ENCODE results near the gene TNK1. TPM values are rescaled to one million over a fixed set of nuclear protein-coding genes. Genes with fewer than 3 reads are reported as not detected.

The TNK1 gene
- total RNA-seq, 1 donor from 2014 or later: 1.8 TPM

DNA sequence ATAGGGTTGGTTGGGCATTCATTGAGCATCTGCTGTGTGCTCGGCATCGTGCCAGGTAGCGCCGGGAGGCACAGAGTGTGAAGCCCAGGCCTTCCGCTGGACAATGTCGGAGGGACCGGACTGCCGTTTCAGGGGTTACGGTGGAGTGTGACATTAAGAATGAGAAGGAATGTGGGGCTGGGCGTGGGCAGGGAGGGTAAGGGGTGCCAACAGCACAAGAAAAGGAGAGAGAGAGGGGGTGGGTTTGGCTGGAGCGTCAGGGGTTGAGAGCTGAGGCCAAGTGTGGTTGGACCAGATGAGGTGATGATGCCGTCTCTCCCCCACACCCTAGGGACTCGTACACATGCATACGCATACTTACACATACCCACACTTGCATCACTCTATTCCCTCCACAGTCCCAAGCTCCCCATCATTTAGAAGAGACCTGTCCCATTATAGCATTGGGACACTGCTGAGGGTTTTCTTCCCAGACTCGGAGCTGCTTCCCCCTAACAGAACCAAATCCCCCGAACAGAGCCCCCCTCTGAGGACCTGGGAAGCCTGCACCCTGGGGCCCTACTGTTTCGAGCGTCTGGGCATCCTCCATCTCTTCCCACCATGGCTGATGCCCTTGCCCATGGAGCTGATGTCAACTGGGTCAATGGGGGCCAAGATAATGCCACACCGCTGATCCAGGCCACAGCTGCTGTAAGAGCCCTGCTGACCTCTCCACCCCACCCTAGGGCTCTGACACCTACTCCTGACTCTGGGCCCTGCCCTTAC, 32.2 kb upstream of the TNK1 start:
- no peak overlapping the region for H3K4me2 ChIP-seq
- H4K20me1 ChIP-seq (ENCODE audit: low read depth): peaks cover 7% of the 10 kb centered on the region
- no peaks in the 10 kb centered on the region for H3K79me2 ChIP-seq (ENCODE audit: low read depth)
- H3K4me3 ChIP-seq: no peak overlapping the region
- H3F3A ChIP-seq (ENCODE audit: low read depth): peaks cover 46% of the 10 kb centered on the region
- no peak overlapping the region for H2AFZ ChIP-seq (replicated peaks)
- H3K4me1 ChIP-seq: peaks cover 9% of the 10 kb centered on the region
- TF ChIP-seq, protein P1, sequence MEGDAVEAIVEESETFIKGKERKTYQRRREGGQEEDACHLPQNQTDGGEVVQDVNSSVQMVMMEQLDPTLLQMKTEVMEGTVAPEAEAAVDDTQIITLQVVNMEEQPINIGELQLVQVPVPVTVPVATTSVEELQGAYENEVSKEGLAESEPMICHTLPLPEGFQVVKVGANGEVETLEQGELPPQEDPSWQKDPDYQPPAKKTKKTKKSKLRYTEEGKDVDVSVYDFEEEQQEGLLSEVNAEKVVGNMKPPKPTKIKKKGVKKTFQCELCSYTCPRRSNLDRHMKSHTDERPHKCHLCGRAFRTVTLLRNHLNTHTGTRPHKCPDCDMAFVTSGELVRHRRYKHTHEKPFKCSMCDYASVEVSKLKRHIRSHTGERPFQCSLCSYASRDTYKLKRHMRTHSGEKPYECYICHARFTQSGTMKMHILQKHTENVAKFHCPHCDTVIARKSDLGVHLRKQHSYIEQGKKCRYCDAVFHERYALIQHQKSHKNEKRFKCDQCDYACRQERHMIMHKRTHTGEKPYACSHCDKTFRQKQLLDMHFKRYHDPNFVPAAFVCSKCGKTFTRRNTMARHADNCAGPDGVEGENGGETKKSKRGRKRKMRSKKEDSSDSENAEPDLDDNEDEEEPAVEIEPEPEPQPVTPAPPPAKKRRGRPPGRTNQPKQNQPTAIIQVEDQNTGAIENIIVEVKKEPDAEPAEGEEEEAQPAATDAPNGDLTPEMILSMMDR (IDR thresholded peaks at IDR 0.05): no peak
- TF ChIP-seq EZH2 (IDR thresholded peaks at IDR 0.05): no peak
- no peak for TF ChIP-seq EZH2phosphoT487 (IDR thresholded peaks at IDR 0.05)
- Mint-ChIP-seq H3K36me3 (no peaks in the 10 kb centered on the region), H3K27ac (no peak overlapping the region), H3K4me1 (peaks cover 35% of the 10 kb centered on the region), H3K9me3 (no peaks in the 10 kb centered on the region), H3K27me3 (ENCODE audit: insufficient read depth, low read depth) (peaks cover 9% of the 10 kb centered on the region), H3K4me3 (peak overlapping the region; percentile 91)
- DNase-seq (ENCODE audit: low spot score): no peak
- no peaks in the 10 kb centered on the region for H3K9me3 ChIP-seq (ENCODE audit: low read depth)
- H3K27ac ChIP-seq: no peak overlapping the region
- no peak overlapping the region for H3K9ac ChIP-seq
- H3K27me3 ChIP-seq: peaks cover 8% of the 10 kb centered on the region
- H3K36me3 ChIP-seq: no peaks in the 10 kb centered on the region

DNA sequence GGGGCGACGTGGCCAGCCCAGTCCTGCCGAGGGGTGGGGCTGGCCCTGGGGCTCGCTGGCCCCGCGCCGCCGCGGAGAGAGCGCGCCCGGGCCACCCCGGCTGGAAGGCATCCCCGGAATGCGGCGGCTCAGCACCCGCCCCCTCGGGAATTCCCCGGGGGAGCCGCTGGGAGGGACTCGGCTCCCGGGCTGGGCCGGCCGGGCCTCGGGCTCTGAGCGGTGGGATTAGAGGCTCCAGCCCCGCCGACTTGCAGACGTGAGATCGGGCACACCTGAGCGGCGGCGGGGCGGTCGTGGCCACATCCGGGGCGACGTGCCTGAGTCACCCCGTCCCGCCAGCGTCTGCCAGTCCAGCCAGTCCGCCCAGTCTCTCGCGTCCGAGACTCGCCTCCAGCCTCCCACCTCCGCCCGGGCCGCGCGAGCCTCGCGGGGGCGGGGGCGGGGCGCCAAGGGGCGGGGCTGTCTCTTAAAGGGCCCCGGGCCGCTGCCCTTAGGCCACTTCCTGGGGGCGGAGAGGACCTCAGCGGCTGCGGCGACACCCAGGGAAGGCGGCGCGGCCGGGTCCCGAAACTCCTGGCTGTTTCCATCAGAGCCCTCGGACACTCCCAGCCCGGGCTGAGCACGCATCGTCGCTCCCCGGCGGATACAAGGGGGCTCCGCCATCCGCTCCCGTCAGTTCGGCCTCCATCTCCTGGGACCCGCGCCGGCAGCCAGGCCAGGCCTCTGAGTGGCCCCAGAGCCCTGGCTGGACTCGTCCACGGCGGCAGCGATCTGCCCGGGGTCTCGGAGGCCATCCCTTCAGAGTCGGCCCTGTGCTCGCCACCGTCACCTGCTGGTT, 29.0 kb upstream of the TNK1 start, which contains the start of gene KCTD11:
Gene KCTD11, plus strand, starts transcription at position 498 of the 838 bp plus-strand sequence.
- Histone ChIP-seq H3K79me2 (ENCODE audit: low read depth) (no peaks in the 10 kb centered on the region), H3K4me1 (peaks cover 9% of the 10 kb centered on the region)

DNA sequence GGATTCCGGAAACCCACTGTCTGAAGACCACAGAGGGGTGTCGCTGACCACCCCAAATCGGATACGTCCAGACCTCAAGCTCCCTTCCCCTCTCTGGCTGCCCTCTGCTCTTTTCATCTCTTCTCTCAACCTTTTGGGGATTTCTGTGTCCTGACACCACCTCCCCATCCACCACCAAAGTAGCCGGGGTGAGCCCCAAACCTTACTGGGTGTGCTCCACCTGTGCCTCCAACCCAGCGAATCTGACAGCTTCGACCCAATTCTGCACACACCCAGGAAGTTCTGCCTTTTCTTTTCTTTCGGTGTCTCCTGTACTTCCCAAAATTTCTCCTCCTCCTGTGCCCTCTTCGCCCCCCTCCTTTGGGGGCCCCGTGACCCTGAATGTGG, 28.4 kb upstream of the TNK1 start:
- Mint-ChIP-seq H3K4me1 (peaks cover 55% of the 10 kb centered on the region), H3K36me3 (no peaks in the 10 kb centered on the region), H3K4me3 (peak overlapping the region; percentile 91), H3K27ac (peak overlapping the region; percentile 92), H3K27me3 (ENCODE audit: insufficient read depth, low read depth) (peaks cover 10% of the 10 kb centered on the region), H3K9me3 (no peaks in the 10 kb centered on the region)
- Histone ChIP-seq H3K4me2 (peak overlapping the region; percentile 88), H3F3A (ENCODE audit: low read depth) (peaks cover 45% of the 10 kb centered on the region), H3K9me3 (ENCODE audit: low read depth) (no peaks in the 10 kb centered on the region), H2AFZ (replicated peaks) (no peak overlapping the region), H3K4me3 (peak overlapping the region; percentile 79), H3K36me3 (no peaks in the 10 kb centered on the region), H3K27ac (no peak overlapping the region), H3K79me2 (ENCODE audit: low read depth) (no peaks in the 10 kb centered on the region), H3K27me3 (peaks cover 8% of the 10 kb centered on the region), H4K20me1 (ENCODE audit: low read depth) (peaks cover 7% of the 10 kb centered on the region), H3K9ac (peak overlapping the region; percentile 67), H3K4me1 (peaks cover 9% of the 10 kb centered on the region)
- TF ChIP-seq EZH2phosphoT487 (IDR thresholded peaks at IDR 0.05) (no peak), EZH2 (IDR thresholded peaks at IDR 0.05) (no peak)
- TF ChIP-seq, protein P1 (IDR thresholded peaks at IDR 0.05): no peak
- DNase-seq (ENCODE audit: low spot score): no peak

More for the DNA sequence above, 29.0 kb upstream of the TNK1 start, which contains the start of gene KCTD11:
- TF ChIP-seq EZH2 (IDR thresholded peaks at IDR 0.05) (no peak), EZH2phosphoT487 (IDR thresholded peaks at IDR 0.05) (no peak)
- TF ChIP-seq, protein P1 (IDR thresholded peaks at IDR 0.05): peak; percentile 62
- Histone ChIP-seq H3K9me3 (ENCODE audit: low read depth) (no peaks in the 10 kb centered on the region), H3F3A (ENCODE audit: low read depth) (peaks cover 45% of the 10 kb centered on the region), H3K4me3 (peak within 1 kb of the TSS; percentile 79), H4K20me1 (ENCODE audit: low read depth) (peaks cover 7% of the 10 kb centered on the region), H3K27me3 (peaks cover 8% of the 10 kb centered on the region), H3K36me3 (no peaks in the 10 kb centered on the region), H2AFZ (replicated peaks) (no peak within 1 kb of the TSS), H3K27ac (peak within 1 kb of the TSS; percentile 78), H3K9ac (peak within 1 kb of the TSS; percentile 67), H3K4me2 (peak within 1 kb of the TSS; percentile 88)
- Mint-ChIP-seq H3K27ac (peak within 1 kb of the TSS; percentile 92), H3K27me3 (ENCODE audit: insufficient read depth, low read depth) (peaks cover 10% of the 10 kb centered on the region), H3K4me1 (peaks cover 55% of the 10 kb centered on the region), H3K36me3 (no peaks in the 10 kb centered on the region), H3K4me3 (peak within 1 kb of the TSS; percentile 91), H3K9me3 (no peaks in the 10 kb centered on the region)
- peak; percentile 96 for DNase-seq (ENCODE audit: low spot score)

Data from neural progenitor cell (in vitro differentiated cells).